ENCODE measurements around the gene SLC12A6. TPM values are rescaled to one million over a fixed set of nuclear protein-coding genes. Genes with fewer than 3 reads are reported as not detected.

Gene SLC12A6
- total and polyA plus RNA-seq, 11 donors = 6.1 to 35.1 (median 23.0) TPM

- H3K27ac ChIP-seq = no peak overlapping the region
- H3K9me3 ChIP-seq = no peaks in the 10 kb centered on the region
- ATAC-seq = no peak
- no peaks in the 10 kb centered on the region for H3K27me3 ChIP-seq
- WGBS, 4 donors = 83 to 84% (median 83%) methylated on average over 9 of the region's 9 CpGs
- intact Hi-C loops (cut with DNase I) = loop anchor here in 3 of 10 donors (10.0 kb wide), 3 partner anchors 118 to 348 kb away; partner anchors contain the start of genes LPCAT4 (in 2 of the 3) and GOLGA8A (in 1 of the 3)
- H3K4me3 ChIP-seq = no peak overlapping the region
- TF ChIP-seq CTCF (IDR thresholded peaks at IDR 0.05) = no peak
- no peak for TF ChIP-seq POLR2A (IDR thresholded peaks at IDR 0.05)
- DNase-seq = no peak
- peaks cover 0 to 91% (median 71%) of the 10 kb centered on the region in 9 donors for H3K36me3 ChIP-seq
- H3K4me1 ChIP-seq = no peaks in the 10 kb centered on the region
Measured at GRCh38 chr15:34246276-34246976, 91.2 kb downstream of the SLC12A6 start.

GRCh38 chr15:34243226-34243625 lies 94.4 kb downstream of the SLC12A6 start:
- intact Hi-C loops (cut with DNase I) = loop anchor here in 8 of 10 donors (5.0 to 10.0 kb wide), 7 partner anchors 99 to 352 kb away; partner anchors contain the start of genes LPCAT4 (in 4 of the 8), NOP10 (in 4 of the 8), NUTM1 (in 4 of the 8) and GOLGA8A (in 1 of the 8)
- no peak for TF ChIP-seq POLR2A (IDR thresholded peaks at IDR 0.05)
- no peak for TF ChIP-seq CTCF (IDR thresholded peaks at IDR 0.05)
- Histone ChIP-seq H3K27ac (no peak overlapping the region), H3K27me3 (no peaks in the 10 kb centered on the region), H3K4me1 (no peaks in the 10 kb centered on the region), H3K36me3 (peaks cover 0 to 89% (median 67%) of the 10 kb centered on the region in 9 donors), H3K9me3 (no peaks in the 10 kb centered on the region), H3K4me3 (no peak overlapping the region)
- DNase-seq = no peak
- ATAC-seq = no peak
- 54 to 58% (median 57%) methylated on average over 3 of the region's 3 CpGs for WGBS, 4 donors

GRCh38 chr15:34242331-34242710 lies 95.3 kb downstream of the SLC12A6 start:
- Histone ChIP-seq H3K27ac (no peak overlapping the region), H3K36me3 (peaks cover 0 to 93% (median 72%) of the 10 kb centered on the region in 9 donors), H3K4me3 (no peak overlapping the region), H3K4me1 (no peaks in the 10 kb centered on the region), H3K27me3 (no peaks in the 10 kb centered on the region), H3K9me3 (no peaks in the 10 kb centered on the region)
- WGBS, 4 donors = 88 to 89% (median 88%) methylated on average over 4 of the region's 4 CpGs
- no peak for TF ChIP-seq CTCF (IDR thresholded peaks at IDR 0.05)
- no peak for TF ChIP-seq POLR2A (IDR thresholded peaks at IDR 0.05)
- ATAC-seq (no peak), DNase-seq (no peak)
- intact Hi-C loops (cut with DNase I) = loop anchor here in 8 of 10 donors (5.0 to 10.0 kb wide), 7 partner anchors 100 to 352 kb away; partner anchors contain the start of genes LPCAT4 (in 4 of the 8), NOP10 (in 4 of the 8), NUTM1 (in 4 of the 8) and GOLGA8A (in 1 of the 8)

Measured in heart left ventricle (tissue), 16 donors.